ENCODE data around the gene PCBP3. TPM values are rescaled to one million over a fixed set of nuclear protein-coding genes. Genes with fewer than 3 reads are reported as not detected.
"Not testable (repeated sequence)": the region's sequence is repeated elsewhere in the genome, so short reads cannot be mapped to it uniquely, and the experiment has no call there.

The PCBP3 gene
- polyA plus RNA-seq, 3 donors, result 1.7 to 2.5 (median 2.4) TPM

DNA sequence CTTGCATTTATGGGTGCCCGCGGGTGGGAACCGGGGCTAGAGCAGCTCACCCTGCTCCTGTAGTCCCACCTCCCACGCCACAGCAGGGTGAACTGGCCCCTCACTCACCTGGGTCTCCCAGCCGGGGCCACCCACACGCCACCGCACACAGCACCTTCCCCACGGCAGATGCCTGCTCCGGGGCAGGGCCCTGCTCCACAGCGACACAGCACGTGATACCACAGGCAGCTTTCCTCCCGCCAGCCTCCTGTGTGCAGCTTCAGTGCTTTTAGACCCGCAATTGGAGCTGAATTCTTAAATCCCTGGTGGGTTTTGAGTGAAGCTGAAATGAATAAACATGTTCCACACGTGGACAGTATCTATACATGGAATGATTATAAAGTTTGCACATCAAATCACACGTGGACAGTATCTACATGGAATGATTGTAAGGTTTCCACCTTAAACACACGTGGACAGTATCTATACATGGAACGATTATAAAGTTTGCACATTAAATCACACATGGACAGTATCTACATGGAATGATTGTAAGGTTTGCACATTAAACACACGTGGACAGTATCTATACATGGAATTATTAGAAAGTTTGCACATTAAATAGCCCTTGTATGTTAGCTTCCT is 245.0 kb downstream of the PCBP3 start:
- DNase-seq (ENCODE audit: extremely low read depth in 1 of 11, low read depth in 9 of 11, low spot score in 4 of 11), result no peak

DNA sequence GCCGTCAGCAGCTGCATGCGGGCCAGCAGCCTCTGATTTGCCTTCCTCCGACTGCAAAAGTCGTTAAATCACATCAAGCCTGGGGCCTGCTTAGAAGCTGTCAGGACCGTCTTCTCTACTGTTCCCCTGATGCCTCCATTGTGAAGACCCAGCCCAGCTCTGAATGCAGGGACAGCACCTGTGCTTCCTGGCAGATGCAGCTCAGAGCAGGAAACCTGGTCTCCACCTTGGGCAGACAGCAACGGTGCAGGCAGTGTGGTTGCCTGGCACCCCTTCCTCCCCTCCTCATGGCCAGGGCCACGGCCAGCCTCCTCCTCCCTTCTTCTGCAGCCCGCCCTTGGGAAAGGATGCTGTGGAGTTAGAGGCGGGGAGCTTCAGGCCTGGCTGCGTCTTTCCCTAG is 245.7 kb downstream of the PCBP3 start:
- DNase-seq (ENCODE audit: extremely low read depth in 1 of 11, low read depth in 9 of 11, low spot score in 4 of 11), result no peak

DNA sequence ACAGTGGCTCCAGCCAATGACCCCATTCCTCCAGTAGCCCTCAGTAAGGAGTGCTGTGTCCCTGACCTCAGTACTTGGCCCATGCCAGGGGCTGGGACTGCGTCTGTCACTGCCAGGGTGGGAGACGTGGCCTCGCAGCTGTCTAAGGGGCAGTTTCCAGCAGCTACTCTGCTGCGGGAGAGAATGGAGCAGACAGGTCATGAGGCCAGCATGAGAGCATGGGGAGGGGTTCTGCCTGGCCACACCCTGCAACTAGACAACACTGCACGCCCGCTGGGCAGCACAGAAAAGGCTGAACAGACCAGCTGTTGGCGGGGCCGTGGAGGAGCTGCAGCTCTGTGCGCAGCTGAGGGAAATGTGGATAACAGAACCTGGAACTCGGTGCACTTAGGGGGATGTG is 246.4 kb downstream of the PCBP3 start:
- DNase-seq (ENCODE audit: extremely low read depth in 1 of 11, low read depth in 9 of 11, low spot score in 4 of 11), result no peak

DNA sequence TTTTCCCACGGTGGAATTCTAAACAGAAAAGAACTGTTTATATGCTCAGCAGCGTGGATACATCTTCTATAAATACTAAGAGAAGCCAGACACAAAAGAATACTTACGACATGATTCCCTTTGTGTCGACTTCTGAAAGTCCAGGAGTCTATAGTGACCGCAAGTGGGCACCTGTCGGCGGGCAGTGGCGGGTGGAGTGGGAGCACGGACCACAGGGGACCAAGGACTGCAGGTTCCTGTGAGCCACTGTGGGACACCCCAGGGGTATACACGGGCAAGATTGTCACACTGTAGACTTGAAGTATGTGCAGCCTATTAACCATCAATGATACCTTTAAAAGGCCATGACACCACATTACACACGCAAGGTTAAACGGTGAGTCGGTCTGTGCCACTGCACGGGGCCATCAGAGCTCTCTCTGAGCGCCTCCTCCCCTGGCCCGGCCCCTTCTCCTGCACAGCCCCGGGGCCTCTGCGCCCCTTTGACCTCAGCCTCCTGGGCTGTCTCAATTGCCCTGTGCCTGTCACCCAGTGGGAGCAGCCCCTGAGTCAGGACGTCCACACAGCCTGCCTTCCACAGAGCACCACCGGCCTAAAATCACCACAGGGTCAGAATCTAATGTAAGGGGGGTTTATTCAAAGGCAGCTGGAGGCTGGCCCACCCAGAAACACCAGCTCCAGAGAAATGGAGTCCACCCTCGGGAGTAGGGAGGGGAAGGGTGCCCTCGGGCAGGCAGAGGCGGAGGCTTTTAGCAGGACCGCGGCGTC is 248.0 kb downstream of the PCBP3 start:
- no peak for DNase-seq (ENCODE audit: extremely low read depth in 1 of 11, low read depth in 9 of 11, low spot score in 4 of 11)

DNA sequence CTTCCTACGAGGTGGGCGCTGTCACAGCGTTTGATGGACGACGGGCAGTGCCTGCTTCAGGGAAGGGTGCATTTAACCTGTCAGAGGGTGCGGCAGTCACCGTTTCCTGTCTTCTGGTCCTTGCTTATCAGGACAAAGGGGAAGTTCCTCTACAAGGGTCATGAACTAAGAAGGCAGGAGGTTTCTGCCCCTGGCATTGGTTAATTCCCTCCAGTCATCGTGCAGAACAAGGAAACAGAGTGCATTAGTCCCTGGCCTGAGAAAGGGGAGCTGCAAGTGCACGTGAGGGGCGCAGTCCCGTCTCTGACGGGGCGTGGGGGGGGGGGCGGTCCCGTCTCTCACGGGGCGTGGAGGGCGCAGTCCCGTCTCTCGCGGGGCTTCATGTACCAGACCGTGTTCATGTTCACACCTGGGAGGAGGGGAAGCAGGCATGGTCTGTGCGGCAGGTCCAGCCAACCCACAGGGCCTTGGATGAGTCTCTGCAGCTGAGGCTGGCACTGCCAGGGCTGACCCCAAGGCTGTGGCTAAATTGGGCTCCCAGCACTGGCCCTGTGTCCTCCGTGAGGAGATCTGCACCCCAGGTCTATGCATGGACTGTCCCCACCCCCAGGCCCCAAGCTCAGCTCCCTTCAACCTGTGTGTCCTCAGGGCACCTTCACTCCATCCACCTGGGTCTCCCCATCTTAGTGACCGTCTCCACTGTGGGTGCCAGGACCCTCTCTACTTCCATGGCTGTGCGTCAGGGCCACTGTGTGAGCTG is 248.8 kb downstream of the PCBP3 start:
- DNase-seq (ENCODE audit: extremely low read depth in 1 of 11, low read depth in 9 of 11, low spot score in 4 of 11), result no peak

DNA sequence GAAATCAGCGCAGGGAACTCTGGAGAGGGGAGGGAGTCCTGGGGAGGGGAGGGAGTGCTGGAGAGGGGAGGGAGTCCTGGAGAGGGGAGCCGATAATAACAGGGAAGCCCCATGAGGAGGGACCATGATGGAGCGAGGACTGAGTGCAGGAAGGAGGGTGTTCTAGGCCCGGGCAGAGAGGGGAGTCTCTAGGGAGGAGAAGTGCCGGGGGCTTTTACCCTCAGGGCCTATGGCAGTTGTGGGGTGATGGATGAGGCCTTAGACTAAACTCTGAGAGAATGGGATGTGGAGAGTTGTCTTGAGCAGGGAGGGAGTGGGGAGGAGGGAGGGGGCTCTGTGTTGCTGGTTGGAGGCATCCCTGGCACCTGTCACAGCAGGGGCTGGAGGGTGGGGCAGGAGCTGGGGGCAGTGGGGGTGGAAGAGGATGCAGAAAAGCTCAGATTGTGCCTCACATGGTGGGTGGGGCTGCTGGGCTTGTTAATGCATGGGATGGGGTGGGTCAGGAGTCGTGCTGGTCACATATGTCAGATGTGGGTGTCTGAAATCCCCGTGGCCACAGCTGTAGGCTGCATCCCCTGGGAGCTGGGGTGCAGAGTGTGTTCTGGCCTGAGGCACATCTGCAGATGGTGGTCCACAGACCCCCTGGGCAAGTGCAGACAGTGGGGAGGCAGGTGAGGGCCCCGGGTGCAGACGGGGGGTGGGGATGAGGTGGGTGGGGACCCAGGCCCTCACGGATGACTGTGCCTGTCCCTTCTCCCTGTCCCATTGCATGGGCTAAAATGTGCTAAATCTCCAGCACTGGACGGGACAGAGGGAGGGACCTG is 249.6 kb downstream of the PCBP3 start:
- no peak for DNase-seq (ENCODE audit: extremely low read depth in 1 of 11, low read depth in 9 of 11, low spot score in 4 of 11)

DNA sequence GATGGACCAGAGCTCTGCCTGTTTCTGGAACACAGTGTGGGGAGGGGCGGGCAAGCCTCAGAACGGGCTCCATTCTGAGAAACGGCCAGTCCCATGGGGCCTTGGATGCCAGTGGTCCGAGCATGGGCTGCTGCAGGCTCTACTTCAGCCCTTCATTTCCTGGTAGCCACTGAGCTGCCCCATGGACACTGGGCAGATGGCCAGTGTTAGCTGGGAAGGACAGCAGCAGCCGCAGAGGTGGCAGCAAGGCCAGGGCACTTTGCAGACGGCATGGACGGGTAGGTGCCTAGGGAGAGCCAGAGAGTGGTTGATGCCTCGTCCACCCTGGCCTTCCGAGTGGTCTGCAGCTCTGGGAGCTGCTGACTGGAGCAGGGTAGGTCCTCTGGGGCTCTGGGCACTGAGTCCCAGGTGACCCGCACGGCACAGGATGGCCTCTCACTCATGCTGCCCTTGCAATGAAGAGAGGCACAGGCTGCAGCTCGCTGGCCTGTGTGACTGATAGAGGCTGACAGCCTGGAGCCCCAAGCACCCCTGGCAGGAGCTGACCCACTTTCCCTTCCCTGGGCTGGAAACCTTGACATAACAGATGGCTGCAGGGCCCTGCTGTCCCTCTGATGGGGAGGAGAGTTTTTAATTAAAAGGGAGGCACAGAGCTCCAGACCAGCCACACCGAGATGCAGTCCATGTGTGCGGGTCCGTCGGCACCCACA is 250.4 kb downstream of the PCBP3 start:
- DNase-seq (ENCODE audit: extremely low read depth in 1 of 11, low read depth in 9 of 11, low spot score in 4 of 11), result no peak

DNA sequence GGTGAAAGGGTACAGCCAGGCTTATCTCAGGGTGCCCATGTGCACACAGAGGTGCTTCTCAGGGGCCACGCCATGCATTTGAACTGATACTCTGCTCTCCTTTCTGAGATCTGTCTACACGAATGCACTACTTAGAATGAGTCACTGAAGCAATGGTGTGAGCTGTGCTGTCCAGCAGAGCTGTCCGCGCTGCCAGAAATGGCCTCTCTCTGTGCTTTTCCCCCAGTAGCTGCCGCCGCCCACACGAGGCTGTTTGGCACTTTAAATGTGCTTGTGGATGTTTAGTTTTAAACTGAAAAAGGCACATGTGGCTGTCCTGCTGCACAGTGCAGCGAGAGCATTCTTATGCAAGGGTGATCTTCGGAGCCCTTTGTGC is 250.9 kb downstream of the PCBP3 start:
- DNase-seq (ENCODE audit: extremely low read depth in 1 of 11, low read depth in 9 of 11, low spot score in 4 of 11), result no peak

DNA sequence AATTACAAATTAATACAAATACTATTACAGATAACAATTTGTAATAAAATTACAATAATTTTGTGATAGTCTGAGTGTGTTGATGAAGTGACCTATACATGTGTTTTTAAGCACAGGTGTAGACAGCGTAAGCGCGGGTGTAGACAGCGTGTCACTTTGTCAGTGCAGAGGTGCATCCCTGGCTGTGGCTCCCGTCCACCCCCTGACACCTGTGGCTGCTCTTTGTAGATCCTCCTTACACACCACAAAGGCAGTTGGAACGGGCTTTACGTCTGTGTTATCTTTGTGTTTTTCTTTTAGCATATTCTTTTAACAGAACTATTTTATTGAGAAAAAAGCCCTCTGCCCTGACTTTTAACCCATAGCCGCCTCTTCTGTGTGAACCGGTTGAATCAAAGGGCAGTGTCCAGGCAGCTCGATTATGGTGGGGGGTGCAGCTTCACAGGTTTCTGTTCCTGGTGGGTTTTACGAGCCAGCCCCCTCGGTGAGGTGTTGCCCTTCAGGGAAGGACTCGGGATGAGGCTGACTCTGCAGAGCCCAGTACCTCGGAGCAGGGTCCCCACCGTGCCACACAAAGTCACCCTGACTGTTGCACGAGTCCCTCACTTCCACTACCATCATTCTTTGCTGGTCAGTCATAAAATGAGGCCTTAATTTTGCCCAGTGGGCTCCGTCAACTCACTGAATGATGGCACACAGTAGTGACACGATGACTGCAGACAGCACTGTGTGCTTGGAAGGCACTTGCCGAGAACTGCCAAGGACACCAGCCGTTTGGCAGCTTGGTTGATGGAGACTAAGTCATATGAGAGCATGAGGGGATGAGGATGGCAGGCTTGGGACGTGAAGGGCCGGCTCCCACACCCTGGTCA is 251.6 kb downstream of the PCBP3 start:
- DNase-seq (ENCODE audit: extremely low read depth in 1 of 11, low read depth in 9 of 11, low spot score in 4 of 11), result no peak

DNA sequence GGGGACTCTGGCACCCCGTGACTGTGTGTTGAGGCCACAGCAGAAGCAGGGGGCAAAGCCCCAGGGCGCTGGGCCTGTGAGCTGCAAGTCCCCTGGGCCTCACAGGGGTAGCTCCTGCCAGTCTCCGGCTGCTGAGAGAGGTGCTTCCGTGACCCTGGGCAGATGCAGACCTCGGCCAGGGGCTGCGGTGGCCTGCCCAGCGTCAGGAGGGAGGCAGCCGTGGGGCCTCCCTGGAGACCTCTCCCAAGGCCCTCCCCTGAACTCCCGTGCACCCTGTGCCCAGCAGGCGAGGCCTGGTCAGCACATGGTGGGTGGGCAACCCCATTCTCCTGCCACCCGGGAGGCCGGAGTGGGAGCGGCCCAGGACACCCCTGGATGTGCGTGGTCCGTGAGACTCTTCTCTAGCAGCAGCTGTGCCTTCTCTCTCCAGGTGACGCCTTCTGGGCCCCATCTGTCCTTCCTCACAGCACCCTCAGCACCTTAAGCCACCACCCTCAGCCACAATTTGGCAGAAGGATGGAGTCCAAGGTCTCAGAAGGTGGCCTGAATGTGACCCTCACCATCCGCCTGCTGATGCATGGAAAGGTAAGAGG is 252.3 kb downstream of the PCBP3 start:
- no peak for DNase-seq (ENCODE audit: extremely low read depth in 1 of 11, low read depth in 9 of 11, low spot score in 4 of 11)

DNA sequence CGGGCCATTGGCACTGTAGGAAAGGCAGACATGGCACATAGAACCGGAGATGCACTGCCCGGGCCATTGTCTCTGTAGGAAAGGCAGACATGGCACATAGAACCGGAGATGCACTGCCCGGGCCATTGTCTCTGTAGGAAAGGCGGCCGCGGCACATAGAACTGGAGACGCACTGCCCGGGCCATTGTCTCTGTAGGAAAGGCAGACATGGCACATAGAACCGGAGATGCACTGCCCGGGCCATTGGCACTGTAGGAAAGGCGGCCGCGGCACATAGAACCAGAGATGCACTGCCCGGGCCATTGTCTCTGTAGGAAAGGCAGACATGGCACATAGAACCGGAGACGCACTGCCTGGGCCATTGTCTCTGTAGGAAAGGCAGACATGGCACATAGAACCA is 252.9 kb downstream of the PCBP3 start:
- not testable (repeated sequence) for DNase-seq (ENCODE audit: extremely low read depth in 1 of 11, low read depth in 9 of 11, low spot score in 4 of 11)

DNA sequence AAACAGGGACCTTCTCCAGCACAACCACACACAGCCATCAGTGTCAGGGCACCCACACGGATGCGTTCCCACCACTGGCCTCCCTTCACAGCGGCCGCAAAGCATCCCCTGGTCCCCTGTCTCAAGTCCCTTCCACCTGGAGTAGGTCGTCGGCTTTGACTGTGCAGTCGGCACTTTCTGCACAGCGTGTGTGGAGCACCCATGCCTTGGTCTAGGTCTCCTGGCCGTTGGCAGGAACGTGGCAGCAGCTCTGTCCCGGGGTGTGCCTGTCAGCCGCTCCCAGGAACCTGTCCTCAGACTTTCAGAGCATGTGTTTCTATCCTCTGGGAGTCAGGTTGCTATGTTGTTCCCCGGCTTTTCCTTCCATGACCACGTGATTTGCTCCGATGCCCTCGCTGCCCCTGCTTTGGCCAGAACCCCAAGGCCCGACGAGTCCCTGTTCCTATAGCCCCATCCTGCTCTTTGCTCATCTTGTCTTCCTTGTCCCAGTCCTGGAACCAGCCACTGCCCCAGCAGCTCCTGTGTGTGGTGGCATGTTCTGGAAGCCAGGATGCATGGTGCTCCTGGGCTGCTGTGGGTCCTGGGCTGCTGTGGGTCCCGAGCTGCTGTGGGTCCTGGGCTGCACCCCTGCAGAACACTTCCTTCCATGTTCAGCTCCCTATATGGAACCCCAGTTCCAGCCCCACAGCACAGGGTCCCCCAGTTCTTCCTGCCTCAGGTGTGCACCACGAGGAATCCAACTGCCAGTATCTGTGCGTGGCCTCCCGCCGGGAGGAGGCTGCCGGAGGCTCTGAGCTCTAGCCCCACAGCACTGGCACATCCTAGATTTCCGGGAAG is 253.9 kb downstream of the PCBP3 start:
- DNase-seq (ENCODE audit: extremely low read depth in 1 of 11, low read depth in 9 of 11, low spot score in 4 of 11), result no peak

DNA sequence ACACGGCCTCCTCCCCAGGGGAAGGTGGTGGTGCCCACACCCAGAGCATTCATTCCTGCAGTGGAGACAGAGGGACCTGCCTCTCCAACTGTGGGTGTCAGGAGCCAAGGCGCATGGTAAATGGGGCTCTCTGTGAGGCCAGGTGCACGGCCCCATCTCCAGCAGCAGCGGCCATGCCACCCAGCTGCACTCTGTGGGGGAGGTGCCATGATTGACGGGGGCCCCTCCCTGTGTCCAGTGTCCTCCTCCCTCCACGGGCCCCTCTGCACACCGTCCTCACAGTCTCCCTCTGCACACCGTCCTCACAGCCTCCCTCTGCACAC is 254.5 kb downstream of the PCBP3 start:
- DNase-seq (ENCODE audit: extremely low read depth in 1 of 11, low read depth in 9 of 11, low spot score in 4 of 11), result no peak

DNA sequence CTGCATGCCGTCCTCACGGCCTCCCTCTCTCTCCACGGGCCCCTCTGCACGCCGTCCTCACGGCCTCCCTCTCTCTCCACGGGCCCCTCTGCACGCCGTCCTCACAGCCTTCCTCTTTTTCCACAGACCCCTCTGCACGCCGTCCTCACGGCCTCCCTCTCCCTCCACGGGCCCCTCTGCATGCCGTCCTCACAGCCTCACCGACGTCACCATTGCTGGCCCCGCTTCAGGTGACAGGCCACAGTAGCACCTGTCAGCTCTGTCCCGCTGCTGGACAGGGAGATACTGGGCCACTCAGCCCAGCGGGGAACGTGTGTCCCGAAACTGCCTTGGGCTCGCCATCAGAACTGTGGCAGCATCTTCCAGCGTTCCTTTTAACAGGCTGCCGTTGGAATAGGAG is 255.3 kb downstream of the PCBP3 start:
- no peak for DNase-seq (ENCODE audit: extremely low read depth in 1 of 11, low read depth in 9 of 11, low spot score in 4 of 11)

DNA sequence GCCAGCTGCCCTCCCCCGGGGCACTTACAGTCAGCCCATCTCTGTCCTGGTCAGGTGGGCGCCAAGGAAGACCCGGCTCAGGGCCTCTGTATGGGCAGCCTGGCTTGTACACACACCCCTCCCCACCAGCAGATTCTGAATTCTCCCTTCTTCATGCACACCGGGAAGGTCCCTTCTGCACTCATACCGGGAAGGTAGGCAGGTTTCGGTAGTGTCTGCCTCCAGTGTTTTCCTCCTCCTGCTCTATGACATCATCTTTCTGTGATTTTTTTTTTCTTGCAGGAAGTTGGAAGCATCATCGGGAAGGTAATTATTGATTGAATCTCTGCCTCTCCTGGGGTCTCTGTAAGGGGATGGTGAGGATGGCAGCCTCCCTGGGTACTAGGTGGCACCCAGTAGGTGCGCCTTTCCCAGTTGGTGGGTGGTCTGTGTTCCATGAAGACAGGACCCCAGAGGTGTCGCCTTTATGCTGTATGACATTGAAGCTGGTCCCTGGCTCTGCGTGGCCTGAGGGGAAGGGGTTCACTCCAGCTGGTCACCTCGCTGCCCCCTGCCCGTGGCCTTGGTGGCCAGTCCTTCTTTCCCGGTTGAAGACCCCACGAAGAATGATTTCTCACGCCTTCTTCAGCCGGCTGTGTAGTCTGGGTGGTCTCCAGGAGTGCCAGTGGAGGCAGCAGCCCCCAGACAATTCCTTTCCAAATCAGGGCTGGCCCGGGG is 255.9 kb downstream of the PCBP3 start:
- DNase-seq (ENCODE audit: extremely low read depth in 1 of 11, low read depth in 9 of 11, low spot score in 4 of 11), result no peak
